ENCODE measurements around the gene TMEM200A. TPM values are rescaled to one million over a fixed set of nuclear protein-coding genes. Genes with fewer than 3 reads are reported as not detected.

The TMEM200A gene
- polyA plus RNA-seq, 3 donors, result not detected

GRCh38 chr6:130417951-130418350 is 52.1 kb downstream of the TMEM200A start:
- intact Hi-C loops (cut with micrococcal nuclease), result no loop called here
- H3K27ac Mint-ChIP-seq, result no peak overlapping the region
- Histone ChIP-seq H3K79me2 (ENCODE audit: insufficient read depth, low read length) (no peaks in the 10 kb centered on the region), H2AFZ (ENCODE audit: insufficient read depth, low read depth, low read length, poor library complexity, severe bottlenecking) (no peak overlapping the region), H4K20me1 (ENCODE audit: insufficient read depth, low read length) (no peaks in the 10 kb centered on the region), H3K4me3 (replicated peaks in 1 of 3; ENCODE audit: low read depth in 2 of 3, low read length in 3 of 3) (no peak overlapping the region), H3K27me3 (ENCODE audit: control insufficient read depth in 2 of 2, insufficient read depth in 2 of 2, low read length in 2 of 2) (no peaks in the 10 kb centered on the region), H3K9ac (ENCODE audit: insufficient read depth, low read length, poor library complexity, severe bottlenecking) (no peak overlapping the region), H3K36me3 (replicated peaks in 1 of 2; ENCODE audit: control insufficient read depth in 1 of 2, insufficient read depth in 2 of 2, low read length in 2 of 2) (no peaks in the 10 kb centered on the region), H3K27ac (ENCODE audit: low read depth in 1 of 2, low read length in 2 of 2) (no peak overlapping the region), H3K4me2 (replicated peaks; ENCODE audit: extremely low read depth, low read length, poor library complexity, severe bottlenecking) (no peak overlapping the region), H3K9me3 (replicated peaks in 1 of 2; ENCODE audit: control insufficient read depth in 1 of 2, insufficient read depth in 1 of 2, low read length in 2 of 2) (no peaks in the 10 kb centered on the region), H3K4me1 (ENCODE audit: control insufficient read depth in 1 of 2, insufficient read depth in 2 of 2, low read length in 2 of 2) (no peaks in the 10 kb centered on the region)
- H3K4me1 Mint-ChIP-seq, result no peaks in the 10 kb centered on the region
- no peak for DNase-seq
- H3K36me3 Mint-ChIP-seq, result no peaks in the 10 kb centered on the region
- TF ChIP-seq, protein P1, sequence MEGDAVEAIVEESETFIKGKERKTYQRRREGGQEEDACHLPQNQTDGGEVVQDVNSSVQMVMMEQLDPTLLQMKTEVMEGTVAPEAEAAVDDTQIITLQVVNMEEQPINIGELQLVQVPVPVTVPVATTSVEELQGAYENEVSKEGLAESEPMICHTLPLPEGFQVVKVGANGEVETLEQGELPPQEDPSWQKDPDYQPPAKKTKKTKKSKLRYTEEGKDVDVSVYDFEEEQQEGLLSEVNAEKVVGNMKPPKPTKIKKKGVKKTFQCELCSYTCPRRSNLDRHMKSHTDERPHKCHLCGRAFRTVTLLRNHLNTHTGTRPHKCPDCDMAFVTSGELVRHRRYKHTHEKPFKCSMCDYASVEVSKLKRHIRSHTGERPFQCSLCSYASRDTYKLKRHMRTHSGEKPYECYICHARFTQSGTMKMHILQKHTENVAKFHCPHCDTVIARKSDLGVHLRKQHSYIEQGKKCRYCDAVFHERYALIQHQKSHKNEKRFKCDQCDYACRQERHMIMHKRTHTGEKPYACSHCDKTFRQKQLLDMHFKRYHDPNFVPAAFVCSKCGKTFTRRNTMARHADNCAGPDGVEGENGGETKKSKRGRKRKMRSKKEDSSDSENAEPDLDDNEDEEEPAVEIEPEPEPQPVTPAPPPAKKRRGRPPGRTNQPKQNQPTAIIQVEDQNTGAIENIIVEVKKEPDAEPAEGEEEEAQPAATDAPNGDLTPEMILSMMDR (IDR thresholded peaks at IDR 0.05), result no peak
- no peak overlapping the region for H3K4me3 Mint-ChIP-seq
- peaks cover 0 to 5% (median 0%) of the 10 kb centered on the region in 3 donors for H3K27me3 Mint-ChIP-seq (ENCODE audit: low read depth in 3 of 3)
- peaks cover 0 to 2% (median 0%) of the 10 kb centered on the region in 7 donors for H3K9me3 Mint-ChIP-seq

- H3K4me1 Mint-ChIP-seq, result no peaks in the 10 kb centered on the region
Observed at GRCh38 chr6:130420911-130421310, 55.1 kb downstream of the TMEM200A start.

More at GRCh38 chr6:130420911-130421310, 55.1 kb downstream of the TMEM200A start:
- peaks cover 0 to 5% (median 0%) of the 10 kb centered on the region in 3 donors for H3K27me3 Mint-ChIP-seq (ENCODE audit: low read depth in 3 of 3)
- Histone ChIP-seq H3K27ac (ENCODE audit: low read depth in 1 of 2, low read length in 2 of 2) (no peak overlapping the region), H4K20me1 (ENCODE audit: insufficient read depth, low read length) (no peaks in the 10 kb centered on the region), H2AFZ (ENCODE audit: insufficient read depth, low read depth, low read length, poor library complexity, severe bottlenecking) (no peak overlapping the region), H3K4me1 (ENCODE audit: control insufficient read depth in 1 of 2, insufficient read depth in 2 of 2, low read length in 2 of 2) (no peaks in the 10 kb centered on the region), H3K4me2 (replicated peaks; ENCODE audit: extremely low read depth, low read length, poor library complexity, severe bottlenecking) (no peak overlapping the region), H3K79me2 (ENCODE audit: insufficient read depth, low read length) (no peaks in the 10 kb centered on the region), H3K4me3 (replicated peaks in 1 of 3; ENCODE audit: low read depth in 2 of 3, low read length in 3 of 3) (no peak overlapping the region), H3K9me3 (replicated peaks in 1 of 2; ENCODE audit: control insufficient read depth in 1 of 2, insufficient read depth in 1 of 2, low read length in 2 of 2) (no peaks in the 10 kb centered on the region), H3K9ac (ENCODE audit: insufficient read depth, low read length, poor library complexity, severe bottlenecking) (no peak overlapping the region), H3K36me3 (replicated peaks in 1 of 2; ENCODE audit: control insufficient read depth in 1 of 2, insufficient read depth in 2 of 2, low read length in 2 of 2) (no peaks in the 10 kb centered on the region), H3K27me3 (ENCODE audit: control insufficient read depth in 2 of 2, insufficient read depth in 2 of 2, low read length in 2 of 2) (no peaks in the 10 kb centered on the region)
- H3K4me3 Mint-ChIP-seq, result no peak overlapping the region
- H3K9me3 Mint-ChIP-seq, result peaks cover 0 to 2% (median 0%) of the 10 kb centered on the region in 7 donors
- intact Hi-C loops (cut with micrococcal nuclease), result no loop called here
- H3K27ac Mint-ChIP-seq, result no peak overlapping the region
- H3K36me3 Mint-ChIP-seq, result no peaks in the 10 kb centered on the region
- 83% methylated on average over 2 of the region's 4 CpGs for WGBS (ENCODE audit: insufficient coverage)
- TF ChIP-seq, protein P1 (IDR thresholded peaks at IDR 0.05), result no peak
- DNase-seq, result no peak

All from CD14-positive monocyte (primary cell).